Stimulated activated CD4-positive, alpha-beta T cell treated with anti-CD3 and anti-CD28 coated beads, Interleukin-12 subunit alpha, Interleukin-12 subunit beta, amount 100 ng/mL, for 24 hours (primary cell): Measurements from ENCODE around the gene ARMC6.
"Not testable (repeated sequence)": the region's sequence is repeated elsewhere in the genome, so short reads cannot be mapped to it uniquely, and the experiment has no call there.

Experiments used
- DNase-seq, 2 experiments: peaks; one replicate each; pipeline ENCODE4 v3.0.0-alpha.2; 2020; ENCODE audit warnings: low read depth in 2 of 2

Gene ARMC6

DNA sequence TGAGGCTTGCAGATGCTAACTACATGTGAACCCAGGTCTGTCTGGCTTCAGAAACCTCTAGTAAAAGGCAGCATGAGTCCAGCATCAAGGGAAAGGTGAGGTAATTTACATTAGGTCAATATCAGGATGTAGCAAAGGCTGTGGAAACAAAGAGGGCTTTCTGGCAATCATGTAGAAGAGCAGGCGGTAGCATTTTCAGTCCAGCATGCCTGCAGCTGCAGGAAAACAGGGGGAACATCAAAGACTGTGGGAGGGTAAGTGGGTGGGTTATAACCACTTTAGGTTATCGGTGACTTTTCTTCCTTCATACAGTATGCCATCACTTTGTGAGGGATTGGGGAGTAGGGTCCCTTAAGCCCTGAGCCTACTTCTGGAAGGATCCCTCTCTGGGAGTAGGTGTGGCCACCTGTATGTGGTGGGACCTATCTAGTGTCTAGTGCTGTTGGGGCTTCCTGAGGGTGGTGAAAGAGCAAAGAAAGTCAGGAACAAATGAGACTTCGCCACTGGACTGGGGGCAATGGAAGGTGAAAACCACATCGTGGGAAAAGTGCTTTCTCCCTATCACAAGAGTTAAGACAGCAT, 10.9 kb upstream of the ARMC6 start:
- DNase-seq = no peak

DNA sequence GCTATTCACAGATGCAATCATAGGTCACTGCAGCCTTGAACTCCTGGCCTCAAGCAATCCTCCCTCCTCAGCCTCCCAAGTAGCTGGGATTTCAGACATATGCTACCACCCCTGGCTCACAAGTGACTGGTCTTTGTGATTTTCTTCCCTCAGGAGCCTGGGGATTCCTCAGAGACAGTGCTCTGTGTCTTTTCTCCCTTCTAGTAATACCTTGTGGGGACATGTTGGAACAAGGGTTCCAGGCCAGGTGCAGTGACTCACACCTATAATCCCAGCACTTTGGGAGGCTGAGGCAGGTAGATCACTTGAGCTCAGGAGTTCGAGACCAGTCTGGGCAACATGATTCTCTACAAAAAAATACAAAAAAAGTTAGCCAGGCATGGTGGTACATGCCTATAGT, 10.0 kb upstream of the ARMC6 start:
- DNase-seq = not testable (repeated sequence)

DNA sequence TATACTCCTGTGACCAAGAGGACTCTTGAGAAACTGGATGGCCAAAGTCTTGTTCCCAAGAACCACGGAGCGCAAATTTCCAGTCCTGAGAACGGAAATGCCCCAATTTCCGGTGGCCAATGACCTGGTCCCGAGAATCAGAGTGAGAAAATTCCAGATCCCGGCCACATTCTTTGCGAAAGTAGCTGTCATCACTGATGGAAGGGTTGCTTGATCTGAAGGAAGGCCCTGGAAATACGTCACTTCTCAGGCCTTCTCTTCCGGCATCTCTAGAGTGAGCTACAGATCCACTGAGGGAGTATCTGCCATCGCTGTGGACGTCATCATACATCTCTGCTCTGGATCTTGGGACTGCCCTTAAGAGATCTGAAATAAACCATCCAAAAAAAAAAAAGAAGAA, 7.5 kb upstream of the ARMC6 start:
- no peak for DNase-seq

DNA sequence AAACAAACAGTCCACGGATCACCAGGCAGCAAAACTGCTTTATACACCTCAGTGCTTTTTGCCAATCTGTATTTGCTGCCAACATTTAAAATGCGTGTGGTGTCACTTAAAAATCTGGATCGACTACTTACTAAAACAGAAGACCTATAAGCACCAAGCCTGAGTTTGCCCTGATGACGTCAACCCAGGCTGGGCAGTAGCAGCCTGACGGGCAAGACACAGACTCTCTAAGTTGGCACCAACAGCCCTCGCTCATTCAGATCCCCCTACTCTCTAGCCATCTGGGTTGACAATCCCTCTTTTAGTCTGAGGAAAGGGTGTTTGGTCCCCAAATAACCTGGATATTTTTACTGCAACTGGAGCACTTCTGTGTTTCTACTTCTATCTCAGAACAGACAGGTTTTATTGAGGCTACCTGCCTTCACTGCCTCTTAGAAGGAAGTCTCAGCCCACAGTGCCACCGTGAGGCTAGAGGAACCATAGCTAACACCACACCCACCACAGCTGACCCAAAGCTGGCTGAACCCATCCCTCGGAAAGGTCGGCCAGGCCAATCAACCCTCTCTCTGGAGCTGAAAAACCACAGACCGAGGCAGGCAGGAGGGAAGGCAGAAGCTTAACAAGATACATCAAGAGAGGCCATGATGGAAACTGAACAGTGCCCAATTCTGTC, 7.0 kb upstream of the ARMC6 start:
- no peak for DNase-seq

DNA sequence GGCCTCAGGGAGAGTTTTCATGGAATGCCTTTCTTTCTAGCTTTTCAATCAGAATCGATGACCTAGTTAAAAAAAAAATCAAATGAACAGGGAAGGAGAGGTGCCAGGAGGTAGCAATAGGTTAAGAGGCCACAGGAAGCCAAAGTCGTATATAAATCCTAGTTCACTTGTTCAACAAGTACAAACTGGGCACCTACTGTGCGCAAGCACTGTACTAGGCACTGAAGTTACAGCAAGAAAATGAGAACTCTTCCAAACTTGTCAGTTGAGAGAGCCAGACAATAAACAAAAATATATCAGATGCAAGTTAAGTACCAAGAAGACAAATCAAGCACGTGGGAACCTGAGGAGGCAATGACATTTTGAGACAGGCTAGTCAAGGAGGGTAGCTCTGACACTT, 6.2 kb upstream of the ARMC6 start:
- DNase-seq = no peak

DNA sequence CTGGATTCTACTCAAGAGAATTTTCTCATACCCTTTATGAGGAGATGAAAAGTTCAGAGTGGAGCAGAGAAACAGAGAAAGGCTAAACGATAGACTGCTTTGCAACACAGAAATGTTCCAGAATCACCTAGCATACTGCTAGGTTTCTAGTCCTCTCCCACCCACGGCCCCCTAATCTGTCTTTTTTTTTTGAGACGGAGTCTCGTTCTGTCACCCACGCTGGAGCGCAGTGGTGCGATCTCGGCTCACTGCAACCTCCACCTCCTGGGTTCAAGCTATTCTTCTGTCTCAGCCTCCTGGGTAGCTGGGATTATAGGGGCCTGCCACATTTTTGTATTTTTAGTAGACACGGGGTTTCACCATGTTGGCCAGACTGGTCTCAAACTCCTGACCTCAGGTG, 4.9 kb upstream of the ARMC6 start:
- no peak for DNase-seq

DNA sequence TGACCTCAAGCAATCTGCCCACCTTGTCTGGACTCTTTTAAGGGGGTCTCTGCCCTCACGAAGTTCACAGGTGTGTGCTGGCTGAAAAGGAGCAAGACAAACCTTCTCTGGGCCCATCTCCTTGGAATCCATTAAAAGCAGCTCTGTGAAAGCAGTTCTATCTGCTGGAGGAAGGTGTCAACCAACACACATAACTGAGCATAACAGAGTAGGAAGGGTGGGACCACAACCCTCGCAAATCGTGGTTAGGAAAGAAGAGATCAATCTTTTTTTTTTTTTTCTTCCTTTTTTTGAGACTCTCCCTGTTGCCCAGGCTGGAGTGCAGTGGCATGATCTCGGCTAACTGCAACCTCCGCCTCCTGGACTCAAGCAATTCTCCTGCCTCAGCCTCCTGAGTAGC, 1.5 kb upstream of the ARMC6 start:
- DNase-seq = no peak

DNA sequence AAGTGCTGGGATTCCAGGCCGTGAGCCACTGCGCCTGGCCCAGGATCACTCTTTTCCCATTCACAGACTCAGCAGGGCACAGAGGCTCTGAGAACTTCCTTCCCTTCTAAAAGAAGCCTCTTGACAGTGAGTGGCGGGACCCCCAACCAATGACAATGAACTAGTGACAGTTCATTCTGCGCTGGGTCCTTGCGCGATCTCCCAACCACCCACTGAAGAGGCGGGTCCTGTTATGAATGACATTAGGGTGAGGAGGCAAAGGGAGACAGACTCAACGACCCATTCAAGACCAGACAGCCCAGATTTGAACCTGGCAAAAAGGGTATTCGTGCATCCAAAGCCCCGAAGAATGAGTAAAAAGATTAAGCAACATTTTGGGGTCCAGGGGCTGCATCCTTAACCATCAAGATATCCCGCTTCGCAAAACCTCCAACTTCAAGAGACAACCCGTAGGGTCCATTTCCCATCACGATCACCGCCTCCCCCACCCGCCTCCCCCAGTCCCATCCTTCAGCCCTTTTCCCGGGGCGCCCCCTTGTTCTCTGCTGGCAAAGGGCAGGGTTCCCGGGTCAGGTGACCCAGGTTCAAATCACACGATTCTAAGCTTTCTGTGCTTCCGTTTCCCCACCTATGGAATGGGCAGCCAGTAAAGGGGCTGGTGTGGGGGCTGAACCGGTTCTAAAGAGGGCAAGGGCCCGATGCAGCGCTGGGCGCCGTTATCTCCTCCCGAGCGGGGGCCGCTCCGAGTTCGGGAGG, 805 bp upstream of the ARMC6 start:
- DNase-seq = peak; percentile 64 to 86

DNA sequence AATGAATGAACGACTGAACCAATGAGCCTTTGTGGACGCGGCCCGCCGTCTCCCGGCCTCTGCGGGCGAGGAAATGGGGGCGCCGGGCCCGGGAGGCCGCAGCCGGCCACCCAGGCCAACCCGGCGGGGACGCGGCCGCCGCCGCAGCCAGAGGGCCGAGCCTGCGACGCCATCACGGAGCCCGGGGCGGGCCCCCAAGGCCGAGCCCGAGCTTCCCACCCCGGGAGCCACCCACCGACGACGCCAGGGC, 302 bp upstream of the ARMC6 start:
- no peak for DNase-seq

DNA sequence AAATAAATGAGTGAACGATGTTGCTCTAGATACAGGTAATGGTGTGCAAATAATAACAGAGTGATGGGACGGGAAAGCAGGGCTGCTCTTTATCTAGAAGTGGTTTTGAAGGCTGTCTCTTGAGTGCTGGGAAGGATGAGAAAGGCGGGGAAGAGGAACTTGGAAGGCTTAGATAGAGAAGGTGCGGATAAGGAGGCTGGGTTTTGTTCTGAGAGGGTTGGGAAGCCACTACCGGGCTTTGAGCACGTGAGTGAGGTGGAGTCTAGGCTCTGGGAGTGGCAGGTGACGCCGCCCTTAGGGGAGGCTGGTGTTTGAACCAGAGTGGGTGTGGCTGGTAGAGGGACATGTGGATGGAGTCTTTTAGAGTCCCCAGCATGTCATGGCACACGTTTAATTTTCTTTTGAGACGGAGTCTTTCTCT, 811 bp downstream of the ARMC6 start:
- peak; percentile 55 to 76 for DNase-seq

DNA sequence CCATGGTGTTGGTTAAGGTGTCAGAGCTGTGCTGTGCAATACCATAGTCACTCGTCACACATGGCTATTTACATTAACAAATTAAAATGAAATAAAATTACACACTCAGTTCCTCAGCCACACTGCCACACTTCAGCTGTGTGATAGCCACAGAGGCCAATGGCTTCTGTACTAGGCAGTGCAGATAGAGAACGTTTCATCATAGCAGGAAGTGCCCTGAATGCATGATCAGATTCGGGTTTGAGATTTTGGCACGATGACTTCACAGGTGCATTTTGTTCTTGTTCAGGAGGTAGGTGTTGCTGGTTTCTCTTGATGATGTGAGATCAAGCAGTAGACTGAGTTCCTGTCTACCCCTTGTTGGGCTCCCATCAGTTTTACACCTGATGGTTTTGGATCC, 6.5 kb downstream of the ARMC6 start:
- no peak for DNase-seq

DNA sequence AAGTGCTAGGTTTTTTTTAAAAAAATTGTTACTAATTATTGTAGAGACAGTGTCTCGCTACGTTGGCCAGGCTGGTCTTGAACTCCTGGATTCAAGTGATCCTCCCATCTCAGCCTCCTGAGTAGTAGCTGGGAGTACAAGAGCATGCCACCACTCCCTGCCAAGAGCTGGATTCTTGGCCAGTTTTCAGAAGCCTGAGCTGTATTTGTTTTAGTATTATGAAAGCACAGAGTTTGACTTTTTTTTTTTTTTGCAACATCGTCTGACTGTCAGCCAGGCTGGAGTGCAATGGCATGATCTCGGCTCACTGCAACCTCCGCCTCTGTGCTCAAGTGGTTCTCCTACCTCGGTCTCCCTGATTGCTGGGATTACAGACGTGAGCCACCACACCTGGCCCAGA, 7.0 kb downstream of the ARMC6 start:
- DNase-seq = no peak

DNA sequence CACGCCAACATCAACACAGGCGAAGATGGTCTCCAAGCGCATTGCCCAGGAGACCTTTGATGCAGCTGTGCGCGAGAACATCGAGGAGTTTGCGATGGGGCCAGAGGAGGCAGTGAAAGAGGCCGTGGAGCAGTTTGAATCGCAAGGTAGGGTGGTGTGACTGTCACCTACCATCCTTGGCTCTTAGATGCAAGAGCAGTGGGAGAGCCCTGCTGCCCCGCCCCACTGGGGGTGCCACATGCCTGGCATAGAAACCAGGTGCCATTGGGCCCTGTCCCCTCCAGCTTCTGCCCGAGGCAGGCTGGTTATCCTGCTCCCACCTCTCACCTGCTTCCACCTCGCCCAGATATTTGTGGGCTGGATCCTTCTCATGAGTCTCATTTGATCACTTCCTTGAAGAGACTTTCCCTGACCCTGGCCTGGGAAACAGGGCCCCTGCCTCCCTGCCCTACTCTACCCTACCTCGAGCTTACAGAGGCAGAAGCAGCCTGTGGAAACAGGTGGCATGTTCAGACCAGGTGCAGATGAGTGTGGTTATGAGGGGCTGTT, 9.4 kb downstream of the ARMC6 start:
- no peak for DNase-seq

DNA sequence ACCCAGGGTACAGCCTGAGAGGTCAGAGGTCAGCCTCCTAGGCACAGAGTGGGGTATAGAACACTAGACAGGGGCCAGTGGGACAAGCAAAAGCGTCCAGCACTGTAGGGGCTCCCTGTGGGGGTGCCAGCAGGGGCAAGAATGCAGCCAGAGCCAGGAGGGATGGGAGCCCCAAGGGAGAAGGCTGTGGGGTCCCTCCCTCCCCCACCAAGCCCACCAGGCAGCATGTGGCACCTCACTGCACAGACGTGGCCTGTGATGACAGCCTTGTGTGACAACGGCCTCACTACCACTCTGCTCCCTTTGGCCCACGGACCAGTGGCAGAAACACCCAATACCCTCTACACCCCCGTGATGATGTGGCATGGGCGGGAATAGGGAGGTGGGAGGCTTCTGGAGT, 10.1 kb downstream of the ARMC6 start:
- no peak for DNase-seq

DNA sequence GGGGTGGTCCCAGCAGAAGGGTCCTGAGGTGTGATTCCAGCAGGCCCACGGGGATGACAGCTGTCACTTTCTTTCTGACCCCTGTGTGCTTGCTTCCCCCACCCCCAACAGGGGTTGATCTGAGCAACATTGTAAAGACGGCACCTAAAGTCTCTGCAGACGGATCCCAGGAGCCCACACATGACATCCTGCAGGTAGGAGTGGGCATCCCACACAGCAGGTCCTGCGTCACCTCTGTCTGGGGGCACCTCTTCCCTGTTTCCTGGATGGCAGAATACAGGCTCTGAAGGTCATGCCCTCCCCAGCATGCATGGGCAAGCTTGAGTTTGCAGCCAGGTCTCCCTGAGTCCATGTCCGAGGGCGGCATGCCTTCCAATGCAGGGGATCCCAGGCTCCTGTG, 10.5 kb downstream of the ARMC6 start:
- DNase-seq = no peak

DNA sequence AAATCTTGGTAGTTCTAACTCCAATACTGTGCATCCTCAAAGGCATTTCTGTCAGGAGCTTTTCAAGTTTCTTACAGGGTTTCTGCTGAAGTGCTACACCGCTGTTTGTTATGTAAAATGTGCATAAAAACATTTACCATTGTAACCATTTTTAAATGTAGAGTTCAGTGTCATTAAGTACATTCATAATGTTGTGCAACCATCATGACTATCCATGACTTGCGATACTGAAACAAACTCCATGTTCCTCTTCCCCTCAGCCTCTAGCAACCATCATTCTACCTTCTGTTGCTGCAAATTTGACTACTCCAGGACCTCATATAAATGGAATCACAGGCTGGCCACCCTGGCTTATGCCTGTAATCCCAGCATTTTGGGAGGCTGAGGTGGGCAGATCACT, 16.0 kb downstream of the ARMC6 start:
- DNase-seq = no peak

DNA sequence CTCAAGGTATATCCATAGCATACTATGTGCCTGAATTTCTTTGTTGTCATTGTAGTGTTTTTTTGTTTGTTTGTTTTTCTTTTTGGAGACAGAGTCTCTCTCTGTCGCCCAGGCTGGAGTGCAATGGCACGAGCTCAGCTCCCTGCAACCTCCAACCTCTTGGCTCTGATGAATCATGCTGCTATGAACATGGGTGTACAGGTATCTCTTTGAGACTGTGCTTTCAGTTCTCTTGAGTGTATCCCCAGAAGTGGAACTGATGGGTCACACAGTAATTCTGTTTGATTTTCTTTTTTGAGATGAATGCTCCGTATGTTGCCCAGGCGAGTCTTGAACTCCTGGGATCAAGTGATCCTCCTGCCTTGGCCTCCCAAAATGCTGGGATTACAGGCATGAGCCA, 16.7 kb downstream of the ARMC6 start:
- no peak for DNase-seq

DNA sequence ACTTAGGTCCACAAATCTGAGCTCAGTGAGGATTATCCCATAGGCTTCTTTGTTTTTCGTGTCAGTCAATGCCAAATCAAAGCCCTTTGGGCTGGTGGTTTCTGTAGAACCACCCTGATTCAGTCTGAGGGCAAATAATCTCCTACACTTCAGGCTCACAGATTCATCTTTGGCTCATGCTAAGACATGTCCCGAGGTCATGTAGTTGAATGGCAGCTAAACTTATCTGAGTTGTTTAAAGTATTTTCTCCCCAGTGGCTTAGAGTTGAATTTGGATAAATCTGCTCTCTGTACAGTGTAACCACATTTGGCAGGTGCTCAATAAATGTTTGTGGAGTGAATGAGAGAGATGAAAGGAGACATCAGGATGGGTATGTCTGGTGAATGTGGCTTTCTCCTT, 17.3 kb downstream of the ARMC6 start:
- no peak for DNase-seq

DNA sequence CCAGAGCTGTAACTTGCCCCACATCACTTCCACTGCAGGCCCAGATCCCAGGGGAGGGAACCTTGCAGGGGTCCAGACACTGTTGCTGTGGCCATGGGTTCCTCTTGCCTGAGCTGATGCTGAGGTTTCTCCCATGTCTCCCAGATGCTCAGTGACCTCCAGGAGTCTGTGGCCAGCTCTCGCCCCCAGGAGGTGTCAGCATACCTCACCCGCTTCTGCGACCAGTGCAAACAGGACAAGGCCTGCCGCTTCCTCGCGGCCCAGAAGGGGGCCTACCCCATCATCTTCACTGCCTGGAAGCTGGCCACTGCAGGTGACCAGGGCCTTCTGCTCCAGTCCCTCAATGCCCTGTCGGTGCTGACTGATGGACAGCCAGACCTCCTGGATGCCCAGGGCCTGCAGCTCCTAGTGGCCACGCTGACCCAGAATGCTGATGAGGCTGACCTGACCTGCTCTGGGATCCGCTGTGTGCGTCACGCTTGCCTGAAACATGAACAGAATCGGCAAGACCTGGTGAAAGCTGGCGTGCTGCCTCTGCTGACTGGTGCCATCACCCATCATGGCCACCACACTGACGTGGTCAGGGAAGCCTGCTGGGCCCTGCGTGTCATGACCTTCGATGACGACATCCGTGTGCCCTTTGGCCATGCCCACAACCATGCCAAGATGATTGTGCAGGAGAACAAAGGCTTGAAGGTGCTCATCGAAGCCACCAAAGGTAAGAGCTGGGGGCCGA, 18.2 kb downstream of the ARMC6 start:
- DNase-seq = no peak

DNA sequence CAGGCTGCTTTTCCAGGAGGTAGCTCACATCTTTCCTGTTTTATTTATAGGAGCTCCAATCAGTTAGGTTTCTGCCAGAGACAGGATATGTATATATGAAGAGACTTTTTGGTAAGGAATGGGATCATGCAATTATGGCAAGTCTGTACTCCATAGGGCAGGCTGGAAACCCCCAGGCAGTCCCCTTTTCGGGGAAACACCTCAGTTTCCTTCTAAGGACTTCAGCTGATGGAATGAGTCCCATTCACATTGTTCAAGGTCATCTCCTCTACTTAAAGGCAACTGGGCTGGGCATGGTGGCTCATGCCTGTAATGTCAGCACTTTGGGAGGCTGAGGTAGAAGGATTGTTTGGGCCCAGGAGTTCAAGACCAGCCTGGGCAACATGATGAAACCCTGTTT, 19.5 kb downstream of the ARMC6 start:
- no peak for DNase-seq

DNA sequence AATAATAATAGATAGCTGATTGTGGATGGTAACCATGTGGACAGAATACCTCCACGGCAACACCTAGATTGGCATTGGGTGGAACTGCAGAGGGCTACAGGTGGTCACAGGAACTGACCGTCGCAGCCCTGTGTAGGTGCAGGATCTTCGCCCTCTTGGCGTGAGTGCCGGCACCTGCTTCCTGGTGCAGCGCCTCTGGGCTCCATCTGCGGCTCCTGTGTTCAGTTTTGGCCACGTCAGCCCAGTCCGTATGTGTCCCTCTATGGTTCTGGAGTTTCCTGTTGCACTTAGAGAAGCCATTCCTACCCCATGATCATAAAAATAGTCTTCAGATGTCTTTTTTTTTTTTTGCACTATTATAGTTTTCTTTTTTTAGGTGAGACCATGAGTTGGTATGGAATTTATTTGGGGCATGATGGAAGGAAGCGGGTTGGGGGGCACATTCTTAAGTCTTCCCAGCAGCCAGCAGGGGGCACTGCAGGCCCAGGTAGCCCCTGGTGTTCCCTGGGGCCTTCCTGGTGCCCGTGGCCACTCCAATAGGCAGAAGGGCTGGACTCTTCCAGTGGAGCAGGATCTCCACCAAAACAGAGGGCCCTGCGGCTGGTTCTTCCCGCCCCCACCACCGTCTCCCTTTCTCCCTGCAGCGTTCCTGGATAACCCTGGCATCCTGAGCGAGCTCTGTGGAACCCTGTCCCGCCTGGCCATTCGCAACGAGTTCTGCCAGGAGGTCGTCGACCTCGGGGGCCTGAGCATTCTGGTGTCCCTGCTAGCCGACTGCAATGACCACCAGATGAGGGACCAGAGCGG, 20.3 kb downstream of the ARMC6 start:
- no peak for DNase-seq
